ENCODE data around the gene MFGE8. TPM values are rescaled to one million over a fixed set of nuclear protein-coding genes. Genes with fewer than 3 reads are reported as not detected.

The MFGE8 gene
- total RNA-seq, 4 donors from 2014 or later, result 56.9 to 228 (median 74.1) TPM

- no peak overlapping the region for H3K27ac ChIP-seq
- no peaks in the 10 kb centered on the region for H3K9me3 ChIP-seq
- in situ Hi-C loops (cut with MboI; ENCODE audit: low pct_ligation_motif_present in 1 of 4, low pct_unique_long_range_greater_than_20kb in 1 of 4, low sequenced_read_pairs in 3 of 4), result loop anchor here (10.0 to 25.0 kb wide), 4 partner anchors 106 to 278 kb away; no protein-coding TSS in a partner anchor
- DNase-seq, result no peak
- no peaks in the 10 kb centered on the region for H3K27me3 ChIP-seq
- TF ChIP-seq CTCF (IDR thresholded peaks at IDR 0.05) (no peak), POLR2AphosphoS5 (IDR thresholded peaks at IDR 0.05) (no peak)
- no peaks in the 10 kb centered on the region for H3K36me3 ChIP-seq
- intact Hi-C loops (cut with DNase I; ENCODE audit: low total_unique reads), result loop anchor here (5.0 to 10.0 kb wide), 2 partner anchors 108 to 266 kb away; no protein-coding TSS in a partner anchor
- WGBS, 2 donors (ENCODE audit: low coverage in 1 of 2), result 80 to 90% methylated on average over 1 to 12 of the region's 16 CpGs
- H3K4me3 ChIP-seq, result no peak overlapping the region
- H3K4me1 ChIP-seq, result peaks cover 0 to 23% (median 8%) of the 10 kb centered on the region in 4 donors
These were observed 4.2 kb downstream of the MFGE8 start for GRCh38 chr15:88908697-88909621.

GRCh38 chr15:88908123-88908522 is 5.1 kb downstream of the MFGE8 start:
- intact Hi-C loops (cut with DNase I; ENCODE audit: low total_unique reads), result loop anchor here (5.0 to 10.0 kb wide), 2 partner anchors 109 to 267 kb away; no protein-coding TSS in a partner anchor
- DNase-seq, result no peak
- 94% methylated on average over 12 of the region's 12 CpGs; no CpG with 5 or more reads in 1 of the 2 donors for WGBS, 2 donors (ENCODE audit: low coverage in 1 of 2)
- Histone ChIP-seq H3K27me3 (no peaks in the 10 kb centered on the region), H3K4me1 (peaks cover 0 to 23% (median 6%) of the 10 kb centered on the region in 4 donors), H3K27ac (no peak overlapping the region), H3K36me3 (no peaks in the 10 kb centered on the region), H3K9me3 (no peaks in the 10 kb centered on the region), H3K4me3 (no peak overlapping the region)
- in situ Hi-C loops (cut with MboI; ENCODE audit: low pct_ligation_motif_present in 1 of 4, low pct_unique_long_range_greater_than_20kb in 1 of 4, low sequenced_read_pairs in 3 of 4), result loop anchor here (10.0 to 25.0 kb wide), 4 partner anchors 107 to 279 kb away; no protein-coding TSS in a partner anchor
- TF ChIP-seq EP300 (IDR thresholded peaks at IDR 0.05; ENCODE audit: low read depth), result no peak
- no peak for TF ChIP-seq POLR2AphosphoS5 (IDR thresholded peaks at IDR 0.05)
- TF ChIP-seq POLR2A (IDR thresholded peaks at IDR 0.05), result no peak
- TF ChIP-seq CTCF (IDR thresholded peaks at IDR 0.05), result no peak

GRCh38 chr15:88907111-88907510 is 6.1 kb downstream of the MFGE8 start:
- intact Hi-C loops (cut with DNase I; ENCODE audit: low total_unique reads), result loop anchor here (5.0 to 10.0 kb wide), 2 partner anchors 110 to 268 kb away; no protein-coding TSS in a partner anchor
- in situ Hi-C loops (cut with MboI; ENCODE audit: low pct_ligation_motif_present in 1 of 4, low pct_unique_long_range_greater_than_20kb in 1 of 4, low sequenced_read_pairs in 3 of 4), result loop anchor here (10.0 to 25.0 kb wide), 4 partner anchors 108 to 280 kb away; no protein-coding TSS in a partner anchor
- no peak overlapping the region for H3K27ac ChIP-seq
- no peaks in the 10 kb centered on the region for H3K27me3 ChIP-seq
- no peak for DNase-seq
- no peaks in the 10 kb centered on the region for H3K9me3 ChIP-seq
- H3K4me3 ChIP-seq, result no peak overlapping the region
- peaks cover 0 to 17% (median 4%) of the 10 kb centered on the region in 4 donors for H3K4me1 ChIP-seq
- no peaks in the 10 kb centered on the region for H3K36me3 ChIP-seq
- WGBS, 2 donors (ENCODE audit: low coverage in 1 of 2), result 90% methylated on average over 14 of the region's 14 CpGs; no CpG with 5 or more reads in 1 of the 2 donors
- no peak for TF ChIP-seq EP300 (IDR thresholded peaks at IDR 0.05; ENCODE audit: low read depth)
- no peak for TF ChIP-seq POLR2AphosphoS5 (IDR thresholded peaks at IDR 0.05)
- no peak for TF ChIP-seq CTCF (IDR thresholded peaks at IDR 0.05)

- in situ Hi-C loops (cut with MboI; ENCODE audit: low pct_ligation_motif_present in 1 of 4, low pct_unique_long_range_greater_than_20kb in 1 of 4, low sequenced_read_pairs in 3 of 4) (loop anchor here (10.0 to 25.0 kb wide), 4 partner anchors 108 to 281 kb away; no protein-coding TSS in a partner anchor), intact Hi-C loops (cut with DNase I; ENCODE audit: low total_unique reads) (loop anchor here (5.0 to 10.0 kb wide), 2 partner anchors 111 to 268 kb away; no protein-coding TSS in a partner anchor)
- no peak for TF ChIP-seq POLR2AphosphoS5 (IDR thresholded peaks at IDR 0.05)
- TF ChIP-seq CTCF (IDR thresholded peaks at IDR 0.05), result no peak
- no peak for TF ChIP-seq POLR2A (IDR thresholded peaks at IDR 0.05)
- no peak for TF ChIP-seq EP300 (IDR thresholded peaks at IDR 0.05; ENCODE audit: low read depth)
- 96 to 100% methylated on average over 2 to 7 of the region's 7 CpGs for WGBS, 2 donors (ENCODE audit: low coverage in 1 of 2)
- H3K9me3 ChIP-seq, result no peaks in the 10 kb centered on the region
- no peaks in the 10 kb centered on the region for H3K27me3 ChIP-seq
- DNase-seq, result no peak
- no peaks in the 10 kb centered on the region for H3K36me3 ChIP-seq
- H3K27ac ChIP-seq, result no peak overlapping the region
- H3K4me3 ChIP-seq, result no peak overlapping the region
- H3K4me1 ChIP-seq, result peaks cover 0 to 12% (median 4%) of the 10 kb centered on the region in 4 donors
These were observed 6.6 kb downstream of the MFGE8 start for GRCh38 chr15:88906551-88906950.

All from transverse colon (tissue), 4 donors.